Measurements from ENCODE around the gene SESN1. TPM values are rescaled to one million over a fixed set of nuclear protein-coding genes. Genes with fewer than 3 reads are reported as not detected.
A peak's percentile ranks its signal among the peaks of the same experiment; 100 is the strongest.

SESN1 gene
- total and polyA plus RNA-seq, 5 donors from 2014 or later = 15.8 to 59.6 (median 50.0) TPM

- H3K4me3 Mint-ChIP-seq = peak overlapping the region; percentile 96 to 99 (median 98)
- peaks cover 19 to 70% (median 53%) of the 10 kb centered on the region in 4 donors for H3K4me1 Mint-ChIP-seq
- Histone ChIP-seq H3K9me3 (ENCODE audit: control insufficient read depth in 2 of 2, low read length in 2 of 2) (no peaks in the 10 kb centered on the region), H3K27ac (ENCODE audit: insufficient read depth, low read length, poor library complexity, severe bottlenecking) (peak overlapping the region; percentile 93), H3K27me3 (ENCODE audit: control insufficient read depth, insufficient read depth, low read length) (no peaks in the 10 kb centered on the region), H3K4me1 (ENCODE audit: control insufficient read depth, insufficient read depth, low read length, poor library complexity, severe bottlenecking) (peaks cover 37% of the 10 kb centered on the region), H3K4me3 (ENCODE audit: low read depth, low read length) (peak overlapping the region; percentile 98), H3K36me3 (ENCODE audit: control insufficient read depth, insufficient read depth, low read length) (no peaks in the 10 kb centered on the region)
- peaks cover 13% of the 10 kb centered on the region for H3K27me3 Mint-ChIP-seq
- H3K9me3 Mint-ChIP-seq = no peaks in the 10 kb centered on the region
- DNase-seq (no peak), ATAC-seq (ENCODE audit: low read depth in 2 of 2) (no peak)
- peaks cover 3% of the 10 kb centered on the region for H3K36me3 Mint-ChIP-seq
- peak overlapping the region in 2 of 3 donors; percentile 44 to 97 for H3K27ac Mint-ChIP-seq
Measured at GRCh38 chr6:109007521-109007920, 87.1 kb downstream of the SESN1 start.

GRCh38 chr6:109006818-109007217 is 87.8 kb downstream of the SESN1 start:
- ATAC-seq (ENCODE audit: low read depth in 2 of 2) = no peak
- Mint-ChIP-seq H3K27ac (peak overlapping the region in 2 of 3 donors; percentile 44 to 47), H3K9me3 (no peaks in the 10 kb centered on the region), H3K27me3 (peaks cover 9% of the 10 kb centered on the region), H3K4me1 (peaks cover 20 to 71% (median 57%) of the 10 kb centered on the region in 4 donors), H3K36me3 (no peaks in the 10 kb centered on the region), H3K4me3 (peak overlapping the region; percentile 96 to 99 (median 98))
- no peaks in the 10 kb centered on the region for H3K9me3 ChIP-seq (ENCODE audit: control insufficient read depth in 2 of 2, low read length in 2 of 2)
- H3K36me3 ChIP-seq (ENCODE audit: control insufficient read depth, insufficient read depth, low read length) = no peaks in the 10 kb centered on the region
- H3K27ac ChIP-seq (ENCODE audit: insufficient read depth, low read length, poor library complexity, severe bottlenecking) = no peak overlapping the region
- peak overlapping the region; percentile 98 for H3K4me3 ChIP-seq (ENCODE audit: low read depth, low read length)
- H3K27me3 ChIP-seq (ENCODE audit: control insufficient read depth, insufficient read depth, low read length) = no peaks in the 10 kb centered on the region
- DNase-seq = no peak
- H3K4me1 ChIP-seq (ENCODE audit: control insufficient read depth, insufficient read depth, low read length, poor library complexity, severe bottlenecking) = peaks cover 41% of the 10 kb centered on the region

GRCh38 chr6:109002882-109003281 is 91.8 kb downstream of the SESN1 start:
- Histone ChIP-seq H3K4me1 (ENCODE audit: control insufficient read depth, insufficient read depth, low read length, poor library complexity, severe bottlenecking) (peaks cover 16% of the 10 kb centered on the region), H3K36me3 (ENCODE audit: control insufficient read depth, insufficient read depth, low read length) (peaks cover 34% of the 10 kb centered on the region), H3K9me3 (ENCODE audit: control insufficient read depth in 2 of 2, low read length in 2 of 2) (no peaks in the 10 kb centered on the region), H3K27me3 (ENCODE audit: control insufficient read depth, insufficient read depth, low read length) (no peaks in the 10 kb centered on the region), H3K27ac (ENCODE audit: insufficient read depth, low read length, poor library complexity, severe bottlenecking) (no peak overlapping the region), H3K4me3 (ENCODE audit: low read depth, low read length) (no peak overlapping the region)
- Mint-ChIP-seq H3K27me3 (peaks cover under 1% of the 10 kb centered on the region), H3K36me3 (peaks cover 20% of the 10 kb centered on the region), H3K4me3 (no peak overlapping the region), H3K9me3 (no peaks in the 10 kb centered on the region), H3K27ac (no peak overlapping the region), H3K4me1 (peaks cover 19 to 58% (median 41%) of the 10 kb centered on the region in 4 donors)
- no peak for DNase-seq
- no peak for ATAC-seq (ENCODE audit: low read depth in 2 of 2)

- no peaks in the 10 kb centered on the region for H3K9me3 ChIP-seq (ENCODE audit: control insufficient read depth in 2 of 2, low read length in 2 of 2)
- Mint-ChIP-seq H3K4me1 (peaks cover 14 to 51% (median 35%) of the 10 kb centered on the region in 4 donors), H3K36me3 (peaks cover 26% of the 10 kb centered on the region)
Measured at GRCh38 chr6:109002051-109002697, 92.5 kb downstream of the SESN1 start.

GRCh38 chr6:109001291-109001894 is 93.3 kb downstream of the SESN1 start:
- no peaks in the 10 kb centered on the region for H3K9me3 Mint-ChIP-seq
- Histone ChIP-seq H3K27ac (ENCODE audit: insufficient read depth, low read length, poor library complexity, severe bottlenecking) (no peak overlapping the region), H3K9me3 (ENCODE audit: control insufficient read depth in 2 of 2, low read length in 2 of 2) (no peaks in the 10 kb centered on the region), H3K27me3 (ENCODE audit: control insufficient read depth, insufficient read depth, low read length) (no peaks in the 10 kb centered on the region), H3K4me1 (ENCODE audit: control insufficient read depth, insufficient read depth, low read length, poor library complexity, severe bottlenecking) (peaks cover 11% of the 10 kb centered on the region), H3K36me3 (ENCODE audit: control insufficient read depth, insufficient read depth, low read length) (peaks cover 46% of the 10 kb centered on the region), H3K4me3 (ENCODE audit: low read depth, low read length) (no peak overlapping the region)
- ATAC-seq (ENCODE audit: low read depth in 2 of 2) (no peak), DNase-seq (no peak)
- H3K4me3 Mint-ChIP-seq = no peak overlapping the region
- H3K27me3 Mint-ChIP-seq = no peaks in the 10 kb centered on the region
- H3K36me3 Mint-ChIP-seq = peaks cover 26% of the 10 kb centered on the region
- H3K27ac Mint-ChIP-seq = peak overlapping the region in 1 of 3 donors; percentile 28
- peaks cover 13 to 43% (median 27%) of the 10 kb centered on the region in 4 donors for H3K4me1 Mint-ChIP-seq

More at GRCh38 chr6:109002051-109002697, 92.5 kb downstream of the SESN1 start:
- Mint-ChIP-seq H3K27me3 (no peaks in the 10 kb centered on the region), H3K9me3 (no peaks in the 10 kb centered on the region), H3K27ac (peak overlapping the region in 1 of 3 donors; percentile 15), H3K4me3 (peak overlapping the region in 1 of 4 donors; percentile 39)
- peak overlapping the region; percentile 22 for H3K4me3 ChIP-seq (ENCODE audit: low read depth, low read length)
- DNase-seq (no peak), ATAC-seq (ENCODE audit: low read depth in 2 of 2) (no peak)
- peaks cover 16% of the 10 kb centered on the region for H3K4me1 ChIP-seq (ENCODE audit: control insufficient read depth, insufficient read depth, low read length, poor library complexity, severe bottlenecking)
- no peaks in the 10 kb centered on the region for H3K27me3 ChIP-seq (ENCODE audit: control insufficient read depth, insufficient read depth, low read length)
- no peak overlapping the region for H3K27ac ChIP-seq (ENCODE audit: insufficient read depth, low read length, poor library complexity, severe bottlenecking)
- H3K36me3 ChIP-seq (ENCODE audit: control insufficient read depth, insufficient read depth, low read length) = peaks cover 40% of the 10 kb centered on the region

GRCh38 chr6:109000289-109000688 is 94.4 kb downstream of the SESN1 start:
- no peaks in the 10 kb centered on the region for H3K27me3 ChIP-seq (ENCODE audit: control insufficient read depth, insufficient read depth, low read length)
- H3K36me3 ChIP-seq (ENCODE audit: control insufficient read depth, insufficient read depth, low read length) = peaks cover 56% of the 10 kb centered on the region
- H3K4me1 ChIP-seq (ENCODE audit: control insufficient read depth, insufficient read depth, low read length, poor library complexity, severe bottlenecking) = peaks cover 7% of the 10 kb centered on the region
- Mint-ChIP-seq H3K27me3 (no peaks in the 10 kb centered on the region), H3K4me3 (no peak overlapping the region), H3K27ac (no peak overlapping the region), H3K4me1 (peaks cover 18 to 36% (median 21%) of the 10 kb centered on the region in 4 donors), H3K9me3 (no peaks in the 10 kb centered on the region), H3K36me3 (peaks cover 33% of the 10 kb centered on the region)
- DNase-seq (no peak), ATAC-seq (ENCODE audit: low read depth in 2 of 2) (no peak)
- H3K9me3 ChIP-seq (ENCODE audit: control insufficient read depth in 2 of 2, low read length in 2 of 2) = no peaks in the 10 kb centered on the region
- H3K27ac ChIP-seq (ENCODE audit: insufficient read depth, low read length, poor library complexity, severe bottlenecking) = no peak overlapping the region
- no peak overlapping the region for H3K4me3 ChIP-seq (ENCODE audit: low read depth, low read length)

GRCh38 chr6:108999428-108999827 is 95.2 kb downstream of the SESN1 start:
- ATAC-seq (ENCODE audit: low read depth in 2 of 2) (no peak), DNase-seq (no peak)
- Histone ChIP-seq H3K4me3 (ENCODE audit: low read depth, low read length) (no peak overlapping the region), H3K9me3 (ENCODE audit: control insufficient read depth in 2 of 2, low read length in 2 of 2) (no peaks in the 10 kb centered on the region), H3K36me3 (ENCODE audit: control insufficient read depth, insufficient read depth, low read length) (peaks cover 59% of the 10 kb centered on the region), H3K4me1 (ENCODE audit: control insufficient read depth, insufficient read depth, low read length, poor library complexity, severe bottlenecking) (peaks cover 7% of the 10 kb centered on the region), H3K27ac (ENCODE audit: insufficient read depth, low read length, poor library complexity, severe bottlenecking) (no peak overlapping the region), H3K27me3 (ENCODE audit: control insufficient read depth, insufficient read depth, low read length) (no peaks in the 10 kb centered on the region)
- H3K9me3 Mint-ChIP-seq = no peaks in the 10 kb centered on the region
- no peak overlapping the region for H3K4me3 Mint-ChIP-seq
- H3K36me3 Mint-ChIP-seq = peaks cover 33% of the 10 kb centered on the region
- H3K27ac Mint-ChIP-seq = no peak overlapping the region
- H3K4me1 Mint-ChIP-seq = peaks cover 11 to 27% (median 14%) of the 10 kb centered on the region in 4 donors
- H3K27me3 Mint-ChIP-seq = no peaks in the 10 kb centered on the region

All from CD4-positive, CD25-positive, alpha-beta regulatory T cell (primary cell).